ENCODE measurements around the gene SV2C. TPM values are rescaled to one million over a fixed set of nuclear protein-coding genes. Genes with fewer than 3 reads are reported as not detected.
A peak's percentile ranks its signal among the peaks of the same experiment; 100 is the strongest.

Gene SV2C
- total RNA-seq, 1 donor from 2014 or later: 0.15 TPM

- Mint-ChIP-seq H3K9me3 (ENCODE audit: unreplicated experiment) (no peaks in the 10 kb centered on the region), H3K27ac (ENCODE audit: unreplicated experiment) (peak overlapping the region; percentile 12), H3K27me3 (ENCODE audit: unreplicated experiment) (peaks cover 8% of the 10 kb centered on the region), H3K4me3 (ENCODE audit: unreplicated experiment) (no peak overlapping the region), H3K4me1 (ENCODE audit: unreplicated experiment) (peaks cover 26% of the 10 kb centered on the region), H3K36me3 (ENCODE audit: low read depth, unreplicated experiment) (no peaks in the 10 kb centered on the region)
- TF ChIP-seq CTCF (IDR thresholded peaks at IDR 0.05; ENCODE audit: unreplicated experiment): no peak
- DNase-seq (ENCODE audit: low spot score): no peak
Measured at GRCh38 chr5:76379316-76379715, 296.1 kb downstream of the SV2C start.

DNA sequence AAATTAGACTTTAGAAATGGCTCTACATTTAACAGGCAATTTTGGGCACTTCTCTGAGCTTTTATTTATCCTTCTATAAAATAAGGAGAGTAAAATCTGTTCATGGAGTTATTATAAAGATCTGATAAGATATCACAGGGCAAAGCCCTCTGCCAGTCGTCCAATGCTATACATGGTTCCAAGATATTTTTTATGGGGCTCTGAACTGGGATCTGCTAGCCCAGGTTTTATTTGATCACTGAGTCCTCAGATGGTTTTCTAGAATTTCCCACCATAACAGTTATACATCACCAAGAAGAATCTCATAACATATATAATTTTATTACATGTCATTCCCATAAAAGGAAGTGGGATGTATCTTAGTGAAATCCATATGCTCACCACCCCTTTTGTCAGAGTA lies 296.7 kb downstream of the SV2C start:
- H3K27ac Mint-ChIP-seq (ENCODE audit: unreplicated experiment): no peak overlapping the region
- peaks cover 23% of the 10 kb centered on the region for H3K4me1 Mint-ChIP-seq (ENCODE audit: unreplicated experiment)
- no peaks in the 10 kb centered on the region for H3K36me3 Mint-ChIP-seq (ENCODE audit: low read depth, unreplicated experiment)
- no peak for TF ChIP-seq CTCF (IDR thresholded peaks at IDR 0.05; ENCODE audit: unreplicated experiment)
- no peak overlapping the region for H3K4me3 Mint-ChIP-seq (ENCODE audit: unreplicated experiment)
- H3K9me3 Mint-ChIP-seq (ENCODE audit: unreplicated experiment): no peaks in the 10 kb centered on the region
- H3K27me3 Mint-ChIP-seq (ENCODE audit: unreplicated experiment): peaks cover 8% of the 10 kb centered on the region
- no peak for DNase-seq (ENCODE audit: low spot score)

GRCh38 chr5:76380346-76381066 lies 297.3 kb downstream of the SV2C start:
- Mint-ChIP-seq H3K27ac (ENCODE audit: unreplicated experiment) (no peak overlapping the region), H3K9me3 (ENCODE audit: unreplicated experiment) (no peaks in the 10 kb centered on the region), H3K4me1 (ENCODE audit: unreplicated experiment) (peaks cover 19% of the 10 kb centered on the region), H3K4me3 (ENCODE audit: unreplicated experiment) (no peak overlapping the region), H3K36me3 (ENCODE audit: low read depth, unreplicated experiment) (no peaks in the 10 kb centered on the region), H3K27me3 (ENCODE audit: unreplicated experiment) (peaks cover 7% of the 10 kb centered on the region)
- no peak for DNase-seq (ENCODE audit: low spot score)
- no peak for TF ChIP-seq CTCF (IDR thresholded peaks at IDR 0.05; ENCODE audit: unreplicated experiment)

DNA sequence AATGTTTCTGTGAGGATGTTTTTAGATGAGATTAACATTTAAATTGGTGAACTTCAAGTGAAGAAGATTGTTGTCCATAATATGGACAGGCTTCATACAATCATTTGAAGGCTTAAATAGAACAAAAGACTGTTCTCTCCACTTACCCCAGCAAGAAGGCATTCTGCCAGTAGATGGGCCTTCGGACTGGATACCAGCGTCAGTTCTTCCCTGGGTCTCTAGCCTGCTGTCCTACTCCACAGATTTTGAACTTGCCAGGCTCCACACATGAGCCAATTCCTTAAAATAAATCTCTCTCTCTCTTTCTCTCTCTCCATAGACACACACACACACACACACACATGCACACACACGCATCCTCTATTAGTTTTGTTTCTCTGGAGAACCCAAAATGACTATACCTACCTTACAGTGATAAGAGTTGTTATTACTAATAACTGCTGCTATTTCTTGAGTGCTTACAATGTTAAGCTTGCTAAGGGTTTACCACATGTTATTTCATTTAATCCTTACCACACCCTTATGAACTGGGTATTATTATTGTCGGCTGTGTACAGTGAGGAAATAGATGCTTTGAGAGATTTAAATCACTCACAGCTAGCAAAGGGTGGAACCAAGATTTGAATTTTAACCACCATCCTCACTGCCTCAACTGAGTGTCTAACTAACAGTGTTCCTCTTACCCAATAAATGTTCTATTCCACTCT lies 300.1 kb downstream of the SV2C start:
- no peaks in the 10 kb centered on the region for H3K36me3 Mint-ChIP-seq (ENCODE audit: low read depth, unreplicated experiment)
- H3K4me3 Mint-ChIP-seq (ENCODE audit: unreplicated experiment): no peak overlapping the region
- no peaks in the 10 kb centered on the region for H3K9me3 Mint-ChIP-seq (ENCODE audit: unreplicated experiment)
- peaks cover 3% of the 10 kb centered on the region for H3K27me3 Mint-ChIP-seq (ENCODE audit: unreplicated experiment)
- no peak for TF ChIP-seq CTCF (IDR thresholded peaks at IDR 0.05; ENCODE audit: unreplicated experiment)
- no peak overlapping the region for H3K27ac Mint-ChIP-seq (ENCODE audit: unreplicated experiment)
- H3K4me1 Mint-ChIP-seq (ENCODE audit: unreplicated experiment): peaks cover 14% of the 10 kb centered on the region
- DNase-seq (ENCODE audit: low spot score): no peak

- no peak for DNase-seq (ENCODE audit: low spot score)
- H3K9me3 Mint-ChIP-seq (ENCODE audit: unreplicated experiment): no peaks in the 10 kb centered on the region
- no peak for TF ChIP-seq CTCF (IDR thresholded peaks at IDR 0.05; ENCODE audit: unreplicated experiment)
- H3K27me3 Mint-ChIP-seq (ENCODE audit: unreplicated experiment): peaks cover 3% of the 10 kb centered on the region
- no peak overlapping the region for H3K4me3 Mint-ChIP-seq (ENCODE audit: unreplicated experiment)
- H3K4me1 Mint-ChIP-seq (ENCODE audit: unreplicated experiment): peaks cover 12% of the 10 kb centered on the region
- H3K36me3 Mint-ChIP-seq (ENCODE audit: low read depth, unreplicated experiment): no peaks in the 10 kb centered on the region
- H3K27ac Mint-ChIP-seq (ENCODE audit: unreplicated experiment): no peak overlapping the region
Measured at GRCh38 chr5:76384189-76384588, 301.0 kb downstream of the SV2C start.
